WTC11 (cell line): ENCODE measurements around the gene TEX55.
"Not testable (repeated sequence)": the region's sequence is repeated elsewhere in the genome, so short reads cannot be mapped to it uniquely, and the experiment has no call there.

Experiments used
- ATF3 ChIP-seq: sonication (generic); formaldehyde crosslinking; conservative IDR thresholded peaks from 2 replicates; pipeline ENCODE4 v1.8.1; 2022; ENCODE audit warnings: mild to moderate bottlenecking, missing genetic modification reagents
- ATF6 ChIP-seq: sonication (generic); formaldehyde crosslinking; IDR thresholded peaks from 2 replicates; pipeline ENCODE4 v1.8.1; 2023; ENCODE audit warnings: mild to moderate bottlenecking, missing genetic modification reagents
- CTCF ChIP-seq: fragments of 200-600 bp; IDR thresholded peaks from 2 replicates; pipeline ENCODE4 v1.8.0; 2022; ENCODE audit warnings: antibody characterized with exemption
- ETV6 ChIP-seq: sonication (generic); formaldehyde crosslinking; IDR thresholded peaks from 2 replicates; pipeline ENCODE4 v1.8.1; 2022; ENCODE audit warnings: mild to moderate bottlenecking, missing genetic modification reagents
- MAX ChIP-seq: sonication (generic); formaldehyde crosslinking; IDR thresholded peaks from 2 replicates; pipeline ENCODE4 v1.8.0; 2022; ENCODE audit warnings: mild to moderate bottlenecking, missing genetic modification reagents
- OVOL2 ChIP-seq: fragments of 250-450 bp; sonication (Bioruptor Pico); IDR thresholded peaks from 2 replicates; pipeline ENCODE4 v1.9.0; 2021; ENCODE audit warnings: mild to moderate bottlenecking, borderline replicate concordance
- SP1 ChIP-seq: sonication (generic); formaldehyde crosslinking; conservative IDR thresholded peaks from 2 replicates; pipeline ENCODE4 v1.8.1; 2022; ENCODE audit warnings: missing genetic modification reagents
- STAT6 ChIP-seq: sonication (generic); formaldehyde crosslinking; conservative IDR thresholded peaks from 2 replicates; pipeline ENCODE4 v1.8.1; 2023; ENCODE audit warnings: mild to moderate bottlenecking, low read depth, missing genetic modification reagents, moderate library complexity
- TEAD4 ChIP-seq: sonication (generic); formaldehyde crosslinking; IDR thresholded peaks from 2 replicates; pipeline ENCODE4 v1.8.0; 2022; ENCODE audit warnings: mild to moderate bottlenecking, missing genetic modification reagents
- TP53 ChIP-seq: sonication (generic); formaldehyde crosslinking; IDR thresholded peaks from 2 replicates; pipeline ENCODE4 v1.8.1; 2023; ENCODE audit warnings: mild to moderate bottlenecking, missing genetic modification reagents
- USF1 ChIP-seq: sonication (generic); formaldehyde crosslinking; IDR thresholded peaks from 2 replicates; pipeline ENCODE4 v1.8.0; 2022; ENCODE audit warnings: mild to moderate bottlenecking, missing genetic modification reagents

GRCh38 chr3:119130291-119130690 lies 15.7 kb upstream of the TEX55 start:
- TF ChIP-seq ATF6 (CRISPR knock-in tag); OVOL2 (CRISPR knock-in tag); MAX; CTCF; ETV6 (CRISPR knock-in tag); USF1 (CRISPR knock-in tag); STAT6; ATF3; TP53 (CRISPR knock-in tag); TEAD4 (CRISPR knock-in tag); SP1 (CRISPR knock-in tag): not testable (repeated sequence)
